Lower lobe of right lung (tissue), 2 donors: ENCODE measurements around the gene EXOC3. TPM values are rescaled to one million over a fixed set of nuclear protein-coding genes. Genes with fewer than 3 reads are reported as not detected.

Experiments used
- ATAC-seq, 2 donors: fragments of 200-7000 bp; cut with Tn5 transposase; one replicate each; pipeline ENCODE4 v1.9.1; 2020 to 2022; ENCODE audit warnings: mild to moderate bottlenecking in 2 of 2, moderate library complexity in 2 of 2
- DNase-seq: peaks from one replicate; pipeline ENCODE4 v3.0.0-alpha.2; 2020
- H3K27ac ChIP-seq: fragments of 200-600 bp; one replicate; pipeline ENCODE4 v1.8.0; 2022
- H3K27me3 ChIP-seq: fragments of 200-600 bp; one replicate; pipeline ENCODE4 v1.8.0; 2022; ENCODE audit warnings: low read depth
- H3K36me3 ChIP-seq: fragments of 200-600 bp; one replicate; pipeline ENCODE4 v1.8.0; 2022; ENCODE audit warnings: mild to moderate bottlenecking
- H3K4me1 ChIP-seq: fragments of 200-600 bp; one replicate; pipeline ENCODE4 v1.8.0; 2022
- H3K4me3 ChIP-seq: fragments of 200-600 bp; one replicate; pipeline ENCODE4 v1.8.0; 2022; ENCODE audit warnings: mild to moderate bottlenecking
- H3K9me3 ChIP-seq: fragments of 200-600 bp; one replicate; pipeline ENCODE4 v1.8.0; 2022
- intact Hi-C: fragments of 100-400 bp; cut with DNase I; formaldehyde crosslinking; loops from one replicate; pipeline ENCODE4 v1.11.0; 2022
- total RNA-seq: library from RNA; stranded (reverse); fragmentation: NEBNext Ultra II Directional; extraction: Animal tissue kit (Norgen Biotek cat#: 25700); gene quantifications from one replicate; pipeline ENCODE4 v1.2.1, GENCODE V29; 2021
- TF ChIP-seq, protein P1 (sequence below): fragments of 200-600 bp; IDR thresholded peaks from one replicate; pipeline ENCODE4 v1.8.0; 2022; ENCODE audit warnings: antibody characterized with exemption, mild to moderate bottlenecking
- donor health status: DM: no; HTN: yes; CAD: no; lungs with severe emphysema.

Gene EXOC3
- total RNA-seq, 1 donor from 2014 or later = 58.9 TPM

DNA sequence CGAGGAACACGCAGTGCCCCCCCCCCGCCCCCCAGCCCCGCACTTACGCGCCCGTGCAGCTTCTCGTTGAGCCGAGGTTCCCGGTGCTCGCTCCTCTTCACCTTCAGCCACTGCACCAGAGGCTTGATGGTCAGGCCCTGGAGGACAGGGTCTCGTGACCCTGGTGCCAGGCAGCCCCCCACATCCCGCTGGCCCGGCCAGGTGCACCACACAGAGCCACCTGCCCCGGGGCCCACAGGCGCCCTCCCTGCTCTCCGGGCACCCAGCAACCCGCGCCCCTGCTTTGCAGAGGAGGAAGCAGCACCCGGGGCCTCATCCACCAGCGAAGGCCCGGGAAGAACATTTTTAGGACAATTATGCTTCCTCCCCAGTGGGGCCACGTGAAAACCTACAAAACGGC is 39.0 kb downstream of the EXOC3 start:
- H3K27me3 ChIP-seq = peaks cover 77% of the 10 kb centered on the region

GRCh38 chr5:482506-482905 is 39.5 kb downstream of the EXOC3 start:
- Histone ChIP-seq H3K4me3 (no peak overlapping the region), H3K27ac (no peak overlapping the region), H3K36me3 (no peaks in the 10 kb centered on the region), H3K27me3 (peaks cover 74% of the 10 kb centered on the region), H3K9me3 (no peaks in the 10 kb centered on the region), H3K4me1 (peaks cover 8% of the 10 kb centered on the region)
- DNase-seq (no peak), ATAC-seq (no peak)
- TF ChIP-seq, protein P1, sequence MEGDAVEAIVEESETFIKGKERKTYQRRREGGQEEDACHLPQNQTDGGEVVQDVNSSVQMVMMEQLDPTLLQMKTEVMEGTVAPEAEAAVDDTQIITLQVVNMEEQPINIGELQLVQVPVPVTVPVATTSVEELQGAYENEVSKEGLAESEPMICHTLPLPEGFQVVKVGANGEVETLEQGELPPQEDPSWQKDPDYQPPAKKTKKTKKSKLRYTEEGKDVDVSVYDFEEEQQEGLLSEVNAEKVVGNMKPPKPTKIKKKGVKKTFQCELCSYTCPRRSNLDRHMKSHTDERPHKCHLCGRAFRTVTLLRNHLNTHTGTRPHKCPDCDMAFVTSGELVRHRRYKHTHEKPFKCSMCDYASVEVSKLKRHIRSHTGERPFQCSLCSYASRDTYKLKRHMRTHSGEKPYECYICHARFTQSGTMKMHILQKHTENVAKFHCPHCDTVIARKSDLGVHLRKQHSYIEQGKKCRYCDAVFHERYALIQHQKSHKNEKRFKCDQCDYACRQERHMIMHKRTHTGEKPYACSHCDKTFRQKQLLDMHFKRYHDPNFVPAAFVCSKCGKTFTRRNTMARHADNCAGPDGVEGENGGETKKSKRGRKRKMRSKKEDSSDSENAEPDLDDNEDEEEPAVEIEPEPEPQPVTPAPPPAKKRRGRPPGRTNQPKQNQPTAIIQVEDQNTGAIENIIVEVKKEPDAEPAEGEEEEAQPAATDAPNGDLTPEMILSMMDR = no peak
- intact Hi-C loops = no loop called here

More for the DNA sequence above, 39.0 kb downstream of the EXOC3 start:
- intact Hi-C loops = no loop called here
- TF ChIP-seq, protein P1 = no peak
- Histone ChIP-seq H3K4me3 (no peak overlapping the region), H3K36me3 (no peaks in the 10 kb centered on the region), H3K9me3 (no peaks in the 10 kb centered on the region), H3K4me1 (peaks cover 8% of the 10 kb centered on the region), H3K27ac (no peak overlapping the region)
- ATAC-seq (no peak), DNase-seq (no peak)

- Histone ChIP-seq H3K4me3 (no peak overlapping the region), H3K4me1 (peaks cover 8% of the 10 kb centered on the region), H3K27ac (no peak overlapping the region), H3K36me3 (no peaks in the 10 kb centered on the region), H3K9me3 (no peaks in the 10 kb centered on the region), H3K27me3 (peaks cover 69% of the 10 kb centered on the region)
- intact Hi-C loops = no loop called here
- DNase-seq (no peak), ATAC-seq (no peak)
- TF ChIP-seq, protein P1 = no peak
Observed at GRCh38 chr5:483011-483410, 40.0 kb downstream of the EXOC3 start.

- ATAC-seq (no peak), DNase-seq (no peak)
- Histone ChIP-seq H3K27me3 (peaks cover 63% of the 10 kb centered on the region), H3K4me3 (no peak overlapping the region), H3K27ac (no peak overlapping the region), H3K9me3 (no peaks in the 10 kb centered on the region), H3K4me1 (peaks cover 8% of the 10 kb centered on the region), H3K36me3 (no peaks in the 10 kb centered on the region)
- intact Hi-C loops = no loop called here
- TF ChIP-seq, protein P1 = no peak
Observed at GRCh38 chr5:483434-484140, 40.6 kb downstream of the EXOC3 start.

DNA sequence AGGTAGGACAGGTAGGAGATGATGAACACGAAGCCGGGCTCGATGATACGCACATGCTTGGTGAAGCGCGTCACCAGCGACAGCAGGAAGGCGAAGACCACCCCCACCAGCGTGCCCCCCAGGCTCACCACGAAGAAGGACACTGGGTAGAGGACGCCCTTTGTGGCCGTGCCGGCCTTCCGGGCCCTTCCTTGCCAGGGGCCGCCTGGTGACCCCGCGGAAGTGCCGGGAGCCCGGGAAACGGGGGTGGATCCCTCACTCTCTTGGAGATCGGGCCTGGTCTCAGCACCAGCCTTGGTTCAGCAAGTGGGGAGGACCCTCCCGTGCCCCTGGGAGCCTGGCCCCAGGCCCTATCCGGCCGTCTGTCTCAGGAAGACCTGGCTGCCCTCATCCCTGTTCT is 41.6 kb downstream of the EXOC3 start:
- no peak for DNase-seq
- no peak for ATAC-seq
- H3K27me3 ChIP-seq = peaks cover 55% of the 10 kb centered on the region

More for the DNA sequence above, 41.6 kb downstream of the EXOC3 start:
- no peak overlapping the region for H3K4me3 ChIP-seq
- no peaks in the 10 kb centered on the region for H3K36me3 ChIP-seq
- H3K9me3 ChIP-seq = no peaks in the 10 kb centered on the region
- TF ChIP-seq, protein P1 = no peak
- peaks cover 8% of the 10 kb centered on the region for H3K4me1 ChIP-seq
- H3K27ac ChIP-seq = no peak overlapping the region
- intact Hi-C loops = no loop called here
